ENCODE results near the gene CDH6. TPM values are rescaled to one million over a fixed set of nuclear protein-coding genes. Genes with fewer than 3 reads are reported as not detected.

CDH6 gene
- total RNA-seq, 4 donors from 2014 or later: 1.00 to 2.9 (median 1.4) TPM

DNA sequence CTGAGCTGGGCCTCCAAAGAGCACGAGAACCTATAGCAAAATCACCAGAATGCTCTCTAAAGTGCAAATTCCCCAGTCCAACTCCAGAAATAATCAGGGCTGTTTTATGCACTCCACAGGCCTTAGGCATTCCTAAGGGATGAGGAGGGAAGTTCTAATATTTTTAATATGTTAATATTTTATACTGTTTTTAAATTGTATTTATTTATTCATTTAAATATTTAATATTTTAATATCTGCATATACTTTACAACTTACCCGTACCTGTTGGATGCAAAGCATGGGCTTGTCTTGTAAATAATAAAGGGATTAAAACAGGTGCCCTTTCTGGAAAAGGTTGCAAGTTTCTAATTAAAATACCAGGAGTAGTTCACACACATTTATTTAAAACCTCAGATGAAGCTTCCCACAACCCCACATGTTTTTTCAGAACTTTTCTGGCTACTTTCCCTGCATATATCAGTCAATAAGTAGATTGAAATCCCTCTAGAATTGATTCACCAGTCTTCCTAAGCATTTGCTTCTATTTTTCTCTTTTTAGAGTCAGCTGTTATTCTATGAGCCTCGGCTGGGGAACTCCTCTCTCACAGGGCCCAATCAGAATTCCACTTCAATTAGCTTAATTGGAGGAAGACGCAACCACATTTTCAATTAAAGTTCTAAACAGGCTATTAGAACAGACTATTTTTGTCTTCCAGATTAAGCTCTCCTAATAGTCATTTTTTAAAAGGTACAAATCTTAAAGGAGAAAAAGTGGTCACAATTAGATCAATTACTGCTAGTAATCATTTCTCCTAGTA is 140.8 kb downstream of the CDH6 start:
- Histone ChIP-seq H3K27me3 (no peaks in the 10 kb centered on the region), H3K27ac (no peak overlapping the region), H3K36me3 (no peaks in the 10 kb centered on the region), H3K4me3 (no peak overlapping the region), H3K4me1 (no peaks in the 10 kb centered on the region), H3K9me3 (no peaks in the 10 kb centered on the region)
- ATAC-seq: no peak
- intact Hi-C loops (cut with DNase I; ENCODE audit: low total_unique reads): no loop called here
- in situ Hi-C loops (cut with MboI; ENCODE audit: low sequenced_read_pairs in 4 of 4): no loop called here
- no peak for DNase-seq
- TF ChIP-seq, protein P1, sequence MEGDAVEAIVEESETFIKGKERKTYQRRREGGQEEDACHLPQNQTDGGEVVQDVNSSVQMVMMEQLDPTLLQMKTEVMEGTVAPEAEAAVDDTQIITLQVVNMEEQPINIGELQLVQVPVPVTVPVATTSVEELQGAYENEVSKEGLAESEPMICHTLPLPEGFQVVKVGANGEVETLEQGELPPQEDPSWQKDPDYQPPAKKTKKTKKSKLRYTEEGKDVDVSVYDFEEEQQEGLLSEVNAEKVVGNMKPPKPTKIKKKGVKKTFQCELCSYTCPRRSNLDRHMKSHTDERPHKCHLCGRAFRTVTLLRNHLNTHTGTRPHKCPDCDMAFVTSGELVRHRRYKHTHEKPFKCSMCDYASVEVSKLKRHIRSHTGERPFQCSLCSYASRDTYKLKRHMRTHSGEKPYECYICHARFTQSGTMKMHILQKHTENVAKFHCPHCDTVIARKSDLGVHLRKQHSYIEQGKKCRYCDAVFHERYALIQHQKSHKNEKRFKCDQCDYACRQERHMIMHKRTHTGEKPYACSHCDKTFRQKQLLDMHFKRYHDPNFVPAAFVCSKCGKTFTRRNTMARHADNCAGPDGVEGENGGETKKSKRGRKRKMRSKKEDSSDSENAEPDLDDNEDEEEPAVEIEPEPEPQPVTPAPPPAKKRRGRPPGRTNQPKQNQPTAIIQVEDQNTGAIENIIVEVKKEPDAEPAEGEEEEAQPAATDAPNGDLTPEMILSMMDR (IDR thresholded peaks at IDR 0.05 in 4 of 5, conservative IDR thresholded peaks at IDR 0.05 in 1 of 5): no peak
- TF ChIP-seq POLR2A (IDR thresholded peaks at IDR 0.05): no peak

GRCh38 chr5:31335456-31335855 is 142.0 kb downstream of the CDH6 start:
- in situ Hi-C loops (cut with MboI; ENCODE audit: low sequenced_read_pairs in 4 of 4) (no loop called here), intact Hi-C loops (cut with DNase I; ENCODE audit: low total_unique reads) (no loop called here)
- Histone ChIP-seq H3K27me3 (no peaks in the 10 kb centered on the region), H3K36me3 (no peaks in the 10 kb centered on the region), H3K9me3 (no peaks in the 10 kb centered on the region), H3K4me3 (no peak overlapping the region), H3K4me1 (no peaks in the 10 kb centered on the region), H3K27ac (no peak overlapping the region)
- DNase-seq (no peak), ATAC-seq (no peak)
- TF ChIP-seq POLR2A (IDR thresholded peaks at IDR 0.05): no peak
- TF ChIP-seq, protein P1 (IDR thresholded peaks at IDR 0.05 in 4 of 5, conservative IDR thresholded peaks at IDR 0.05 in 1 of 5): no peak

DNA sequence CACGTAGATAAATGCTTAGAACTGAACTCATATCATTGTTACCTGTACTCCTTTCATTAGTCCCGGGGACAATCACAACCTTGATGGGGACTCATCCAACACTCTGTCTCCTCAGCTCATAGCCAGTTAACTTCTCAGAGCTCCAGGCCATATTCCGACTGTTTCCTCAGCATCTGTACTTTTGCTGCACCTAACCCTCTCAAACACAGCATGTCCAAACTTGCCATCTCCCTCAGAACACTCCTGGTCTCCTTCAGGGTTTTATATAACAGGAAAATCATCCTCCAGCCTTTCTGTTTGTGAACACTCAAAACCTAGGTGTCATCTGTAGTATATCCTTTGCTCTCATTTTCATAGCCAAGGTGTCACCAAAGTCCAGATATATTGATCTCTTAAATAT is 150.5 kb downstream of the CDH6 start:
- in situ Hi-C loops (cut with MboI; ENCODE audit: low sequenced_read_pairs in 4 of 4) (no loop called here), intact Hi-C loops (cut with DNase I; ENCODE audit: low total_unique reads) (no loop called here)
- DNase-seq: no peak
- Histone ChIP-seq H3K4me3 (no peak overlapping the region), H3K27ac (no peak overlapping the region), H3K27me3 (no peaks in the 10 kb centered on the region), H3K4me1 (no peaks in the 10 kb centered on the region), H3K9me3 (no peaks in the 10 kb centered on the region), H3K36me3 (no peaks in the 10 kb centered on the region)
- TF ChIP-seq POLR2A (IDR thresholded peaks at IDR 0.05): no peak
- TF ChIP-seq, protein P1 (IDR thresholded peaks at IDR 0.05 in 4 of 5, conservative IDR thresholded peaks at IDR 0.05 in 1 of 5): no peak
- ATAC-seq: no peak

- H3K4me3 ChIP-seq: no peak overlapping the region
- no peaks in the 10 kb centered on the region for H3K9me3 ChIP-seq
- no peaks in the 10 kb centered on the region for H3K4me1 ChIP-seq
- intact Hi-C loops (cut with DNase I; ENCODE audit: low total_unique reads): no loop called here
- H3K27me3 ChIP-seq: no peaks in the 10 kb centered on the region
- TF ChIP-seq, protein P1 (IDR thresholded peaks at IDR 0.05 in 4 of 5, conservative IDR thresholded peaks at IDR 0.05 in 1 of 5): no peak
- no peak for TF ChIP-seq POLR2A (IDR thresholded peaks at IDR 0.05)
- no peaks in the 10 kb centered on the region for H3K36me3 ChIP-seq
- in situ Hi-C loops (cut with MboI; ENCODE audit: low sequenced_read_pairs in 4 of 4): no loop called here
- ATAC-seq (no peak), DNase-seq (no peak)
- no peak overlapping the region for H3K27ac ChIP-seq
Observed at GRCh38 chr5:31346896-31347551, 153.5 kb downstream of the CDH6 start.
